Activated T-cell treated with anti-CD3 and anti-CD28 coated beads for 48 hours (primary cell): ENCODE data around the gene ADSS1.
"Not testable (repeated sequence)": the region's sequence is repeated elsewhere in the genome, so short reads cannot be mapped to it uniquely, and the experiment has no call there.

Experiments used
- DNase-seq: peaks from one replicate; pipeline ENCODE4 v3.0.0-alpha.2; 2020; ENCODE audit warnings: low read depth

The ADSS1 gene

GRCh38 chr14:104717646-104718045 lies 6.4 kb upstream of the ADSS1 start:
- DNase-seq: no peak

- DNase-seq: no peak
These were observed 5.9 kb upstream of the ADSS1 start for GRCh38 chr14:104718147-104718546.

GRCh38 chr14:104718871-104719270 lies 5.2 kb upstream of the ADSS1 start:
- no peak for DNase-seq

- DNase-seq: no peak
These were observed 4.7 kb upstream of the ADSS1 start for GRCh38 chr14:104719343-104719742.

DNA sequence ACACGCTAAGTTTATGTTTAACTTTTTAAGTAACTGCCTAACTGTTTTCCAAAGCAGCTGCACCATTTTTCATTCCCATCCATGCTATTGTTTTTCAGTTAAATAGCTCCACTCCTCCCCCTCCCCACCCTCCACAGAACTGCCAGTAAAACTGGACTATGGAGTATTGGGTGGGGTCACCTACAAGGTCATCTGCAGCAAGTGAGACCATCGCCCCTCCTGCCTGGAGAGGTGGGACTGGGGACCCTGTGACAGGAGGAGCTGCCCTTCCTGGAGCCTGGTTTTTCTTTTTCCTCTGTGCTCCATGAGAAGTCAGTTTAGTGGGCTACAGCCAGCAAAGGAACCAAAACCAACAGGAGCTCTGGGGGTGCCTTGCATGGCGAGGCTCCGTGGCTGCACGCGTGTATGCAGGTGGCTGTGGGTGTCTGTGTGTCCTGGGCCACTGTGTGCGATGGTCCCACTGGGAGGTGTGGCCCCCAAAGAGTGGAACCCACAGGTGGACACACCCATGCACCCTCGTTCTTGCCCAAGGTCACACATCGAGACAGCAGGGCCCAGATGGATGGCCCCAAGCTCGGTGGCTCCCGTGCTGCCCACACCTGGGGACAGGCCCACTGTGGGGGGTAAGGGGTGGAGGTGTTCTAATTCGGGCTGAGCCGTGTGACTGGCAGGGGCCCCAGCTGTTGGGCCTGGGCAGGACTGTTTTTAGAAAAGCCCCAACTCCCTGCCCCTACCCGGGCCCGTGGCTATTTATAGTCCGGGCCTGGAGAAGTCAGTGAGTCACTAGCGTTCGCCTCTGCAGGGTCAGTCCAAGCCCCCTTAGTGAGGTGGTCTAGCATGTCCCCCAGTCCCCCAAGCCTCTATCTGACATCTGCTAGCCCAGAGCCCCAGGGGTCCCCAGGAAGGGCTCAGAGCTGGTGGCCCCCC lies 2.3 kb upstream of the ADSS1 start:
- no peak for DNase-seq

- no peak for DNase-seq
These were observed 935 bp upstream of the ADSS1 start for GRCh38 chr14:104722938-104723650.

GRCh38 chr14:104724407-104724980 lies 465 bp downstream of the ADSS1 start:
- no peak for DNase-seq

- DNase-seq: no peak
These were observed 1.1 kb downstream of the ADSS1 start for GRCh38 chr14:104724981-104725771.

- DNase-seq: no peak
These were observed 1.9 kb downstream of the ADSS1 start for GRCh38 chr14:104725772-104726548.

- DNase-seq: no peak
These were observed 2.8 kb downstream of the ADSS1 start for GRCh38 chr14:104726600-104727451.

DNA sequence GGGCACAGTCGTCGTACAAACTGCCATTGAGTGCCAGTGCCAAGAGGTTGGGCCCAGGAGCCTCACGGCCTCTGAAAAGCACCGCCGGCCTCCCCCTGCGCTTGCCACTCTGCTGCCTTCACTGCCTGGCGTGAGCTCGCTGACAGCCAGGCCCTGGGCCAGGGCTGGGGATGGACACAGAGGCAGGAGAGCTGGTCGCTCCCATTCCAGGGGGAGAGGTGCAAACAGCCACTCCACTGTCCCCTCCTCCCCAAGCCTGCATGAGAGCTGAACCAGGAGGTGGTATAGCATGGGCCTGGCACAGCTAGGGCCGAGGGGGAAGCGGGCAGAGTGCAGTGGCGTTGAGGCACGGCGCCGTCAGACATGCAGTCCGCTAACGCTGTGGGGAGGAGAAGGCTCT lies 4.6 kb downstream of the ADSS1 start:
- no peak for DNase-seq

DNA sequence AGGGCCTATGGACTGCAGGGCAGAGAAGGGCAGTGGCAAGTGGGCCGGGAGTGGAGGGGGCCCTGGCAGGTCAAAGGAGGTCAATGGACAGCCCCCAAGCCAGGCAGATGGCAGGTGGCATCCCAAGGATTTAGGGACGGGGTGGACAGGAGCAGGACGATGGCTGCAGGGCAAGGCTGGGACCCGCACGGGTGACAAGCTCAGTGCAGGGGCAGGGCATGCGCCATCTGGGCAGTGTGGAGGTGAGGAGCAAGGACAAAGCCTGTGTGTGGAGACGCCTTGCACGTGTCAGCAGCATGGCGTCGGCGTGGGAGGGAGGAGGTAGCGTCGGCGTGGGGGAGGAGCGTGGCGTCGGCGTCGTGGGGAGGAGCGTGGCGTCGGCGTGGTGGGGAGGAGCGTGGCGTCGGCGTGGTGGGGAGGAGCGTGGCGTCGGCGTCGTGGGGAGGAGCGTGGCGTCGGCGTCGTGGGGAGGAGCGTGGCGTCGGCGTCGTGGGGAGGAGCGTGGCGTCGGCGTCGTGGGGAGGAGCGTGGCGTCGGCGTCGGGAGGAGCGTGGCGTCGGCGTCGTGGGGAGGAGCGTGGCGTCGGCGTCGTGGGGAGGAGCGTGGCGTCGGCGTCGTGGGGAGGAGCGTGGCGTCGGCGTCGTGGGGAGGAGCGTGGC lies 5.3 kb downstream of the ADSS1 start:
- DNase-seq: not testable (repeated sequence)

- DNase-seq: no peak
These were observed 5.8 kb downstream of the ADSS1 start for GRCh38 chr14:104729835-104730181.

DNA sequence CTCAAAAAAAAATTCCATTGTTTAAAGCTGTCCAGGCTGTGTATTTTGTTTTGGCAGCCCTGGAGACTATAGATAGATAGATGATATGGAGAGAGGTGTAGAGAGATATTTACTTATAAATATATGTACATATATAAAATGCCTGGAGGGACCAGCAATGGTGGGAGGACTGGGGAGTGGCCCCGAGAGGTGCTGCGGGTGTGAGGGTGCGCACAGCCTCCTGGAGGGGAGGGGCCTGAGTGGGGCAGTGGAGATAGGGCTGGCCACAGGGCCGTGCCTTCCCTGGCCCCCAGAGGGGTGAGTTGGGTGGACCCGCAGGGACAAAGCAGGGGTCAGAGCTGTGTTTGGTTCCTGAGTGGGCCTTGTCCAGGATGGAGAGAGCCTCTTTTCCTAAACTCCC lies 6.5 kb downstream of the ADSS1 start:
- DNase-seq: no peak

DNA sequence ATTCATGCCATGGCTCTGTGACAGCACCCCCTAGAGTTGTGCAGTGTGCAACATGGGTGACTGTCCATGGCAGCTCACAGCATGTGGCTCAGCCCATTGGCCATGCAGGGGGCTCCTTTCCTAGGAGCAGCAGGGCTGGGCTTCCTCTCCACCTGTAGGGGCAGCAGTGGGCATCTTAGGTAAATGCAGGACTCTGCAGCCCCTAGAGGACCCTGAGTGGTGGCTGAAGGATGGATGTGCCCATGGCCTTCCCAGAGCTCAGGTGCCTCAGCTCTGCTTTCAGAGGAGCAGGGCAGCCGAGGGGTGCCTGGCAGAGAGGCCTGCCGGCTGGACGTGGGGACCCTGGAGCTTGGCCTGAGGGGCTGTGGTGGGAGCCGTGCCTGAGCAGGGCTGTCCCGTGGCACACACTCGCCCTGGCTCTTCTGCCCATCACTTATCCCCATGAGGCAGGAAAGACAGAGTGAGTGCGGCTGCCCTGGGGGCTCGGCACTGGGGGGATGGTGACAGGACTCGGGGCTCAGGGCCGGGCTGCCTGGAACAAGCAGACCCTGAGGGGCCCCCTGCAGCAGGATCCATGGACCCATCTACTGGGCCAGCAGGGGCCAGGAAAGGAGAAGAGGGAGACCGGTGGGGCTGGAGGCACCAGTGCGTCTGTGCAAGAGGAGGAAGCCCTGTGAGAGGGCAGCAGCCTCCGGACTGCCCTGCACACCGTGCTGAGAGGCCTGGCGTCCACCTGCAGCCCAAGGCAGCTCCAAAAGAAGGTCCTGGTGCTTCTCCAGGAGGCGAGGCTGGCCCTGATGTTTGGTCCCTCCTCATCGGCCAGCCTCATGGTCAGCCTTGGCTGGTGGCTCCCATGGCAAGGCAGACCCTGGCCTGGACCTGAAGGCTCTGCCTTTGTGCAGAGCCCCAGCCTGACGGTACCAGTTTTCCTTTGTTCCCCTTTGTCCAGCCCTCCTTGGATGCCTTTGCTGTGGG lies 7.6 kb downstream of the ADSS1 start:
- DNase-seq: no peak

DNA sequence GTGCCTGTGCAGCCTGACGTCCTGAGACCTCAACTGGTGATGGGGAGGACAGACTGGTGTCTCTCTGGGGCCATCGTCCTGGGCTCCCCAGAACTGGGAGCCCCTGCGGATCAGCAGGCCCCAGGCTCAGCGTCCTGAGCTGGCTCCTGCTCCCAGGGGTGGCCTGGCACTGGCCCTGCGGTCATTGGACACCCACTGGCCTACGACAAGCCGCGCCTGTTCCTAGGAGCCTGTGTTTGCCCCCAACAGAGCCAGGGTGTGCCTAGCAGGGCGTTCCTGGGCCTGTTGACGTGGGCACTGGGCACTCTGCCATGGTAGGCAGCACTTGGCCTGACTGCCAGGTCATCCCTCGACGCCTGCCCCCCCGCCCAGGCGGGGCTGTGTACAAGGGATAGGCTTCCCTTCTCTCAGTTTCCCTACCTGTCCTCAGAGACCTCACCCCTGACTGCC lies 8.4 kb downstream of the ADSS1 start:
- no peak for DNase-seq

DNA sequence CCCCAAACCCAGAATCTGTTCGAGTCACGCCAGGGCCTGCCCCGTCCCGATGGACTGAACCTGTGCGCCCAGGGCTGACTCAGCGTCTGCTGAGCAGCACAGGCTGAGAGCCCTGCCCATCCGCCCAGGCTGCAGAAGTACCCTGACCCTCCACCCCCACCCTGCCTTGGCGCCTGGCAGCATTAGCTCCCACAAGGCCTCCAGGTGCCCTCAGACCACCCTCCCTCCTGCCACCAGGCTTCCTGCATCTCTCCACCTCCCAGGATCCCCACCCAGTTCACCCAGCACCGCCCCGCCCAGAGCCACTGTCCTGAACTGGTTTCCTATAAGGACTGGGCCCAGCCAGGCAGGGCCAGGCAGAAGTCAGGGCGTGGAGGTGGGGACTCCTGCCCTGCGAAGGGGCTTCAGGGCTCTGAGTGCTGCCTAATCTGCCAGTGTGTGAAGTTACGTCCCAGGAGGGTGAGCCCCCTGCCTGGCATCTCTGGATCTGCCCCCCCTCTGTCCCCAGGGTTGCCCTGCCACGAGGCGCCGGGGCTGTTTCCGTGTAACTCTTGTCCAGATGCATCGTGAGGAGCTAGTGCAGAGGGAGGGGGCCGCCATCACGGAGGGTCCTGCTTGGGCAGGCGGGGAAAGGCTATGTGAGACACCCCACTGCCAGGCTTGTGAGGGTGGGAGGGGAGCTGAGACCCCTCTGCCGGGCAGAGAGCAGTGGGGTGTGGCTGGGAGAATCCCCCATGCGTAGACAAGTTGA lies 9.1 kb downstream of the ADSS1 start:
- no peak for DNase-seq

DNA sequence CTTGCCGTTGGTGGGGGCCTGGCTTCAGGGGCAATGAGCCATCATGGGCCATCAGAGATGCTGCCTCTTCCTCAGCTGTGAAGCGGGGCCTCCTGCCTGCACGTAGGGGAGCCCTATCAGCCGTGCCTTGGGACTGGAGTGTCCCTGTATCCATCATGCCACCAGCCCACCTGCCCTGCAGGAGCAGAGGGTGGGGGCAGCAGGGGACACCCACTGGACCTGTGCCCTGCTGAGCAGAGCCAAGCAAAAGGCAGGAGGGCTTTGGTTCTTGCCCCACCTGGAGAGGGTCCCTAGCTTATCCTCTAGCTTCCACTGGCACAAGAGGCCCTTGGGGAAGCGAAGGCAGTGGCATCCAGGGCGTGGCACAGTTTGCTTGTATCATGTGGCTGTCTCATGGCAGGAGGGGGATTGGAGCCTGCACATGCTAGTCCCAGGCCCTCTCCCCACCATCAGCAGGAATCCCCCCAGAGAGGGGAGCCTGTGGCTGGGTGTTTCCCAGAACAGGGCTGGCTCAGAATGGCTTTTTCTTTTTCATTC lies 10.1 kb downstream of the ADSS1 start:
- DNase-seq: no peak
